Common myeloid progenitor, CD34-positive (primary cell): ENCODE data around the gene CTNNA2.

Experiments
- CTCF ChIA-PET: fragments of 350-600 bp; sonication (Branson Sonifier 250); formaldehyde crosslinking; loops from one replicate; lab custom pipeline; 2021; ENCODE audit warnings: antibody characterized with exemption; lab: Charles Lee
- POLR2A ChIA-PET: fragments of 350-600 bp; sonication (Branson Sonifier 250); formaldehyde crosslinking; loops from one replicate; lab custom pipeline; 2021; ENCODE audit warnings: antibody characterized with exemption; lab: Charles Lee
- DNase-seq, 3 donors: peaks; one replicate each; pipeline versions ENCODE4 v3.0.0 to v3.0.0-alpha.2; 2013
- H3K27ac ChIP-seq, 2 experiments: 1 replicate in 1 of 2; 2 replicates in 1 of 2; pipeline ENCODE4 v1.7.0; 2013; ENCODE audit warnings: inconsistent platforms in 2 of 2, low read length in 2 of 2, mild to moderate bottlenecking in 2 of 2, low read depth in 1 of 2, moderate library complexity in 1 of 2; ENCODE audit not compliant: severe bottlenecking in 2 of 2, insufficient read depth in 1 of 2, poor library complexity in 1 of 2
- H3K27me3 ChIP-seq, 5 experiments: replicated peaks in 2 of 5; 1 replicate in 3 of 5; 2 replicates in 2 of 5; pipeline versions ENCODE4 v1.6.1 to v1.7.0; 2013; ENCODE audit warnings: low read length in 4 of 5, mild to moderate bottlenecking in 2 of 5, moderate library complexity in 2 of 5, inconsistent platforms in 1 of 5; ENCODE audit not compliant: insufficient read depth in 5 of 5, control insufficient read depth in 4 of 5
- H3K36me3 ChIP-seq, 4 experiments: 1 replicate in 2 of 4; 2 replicates in 2 of 4; pipeline versions ENCODE4 v1.6.1 to v1.7.0; 2013; ENCODE audit warnings: low read length in 3 of 4, control low read depth in 1 of 4, mild to moderate bottlenecking in 1 of 4; ENCODE audit not compliant: control insufficient read depth in 4 of 4, insufficient read depth in 4 of 4
- H3K4me1 ChIP-seq, 4 experiments: 1 replicate in 3 of 4; 2 replicates in 1 of 4; pipeline versions ENCODE4 v1.6.1 to v1.7.1; 2013; ENCODE audit warnings: low read length in 3 of 4, mild to moderate bottlenecking in 3 of 4, control low read depth in 1 of 4, inconsistent platforms in 1 of 4, moderate library complexity in 1 of 4; ENCODE audit not compliant: control insufficient read depth in 4 of 4, insufficient read depth in 4 of 4; ENCODE audit errors: control extremely low read depth in 1 of 4
- H3K4me3 ChIP-seq, 7 experiments: 1 replicate in 4 of 7; 2 replicates in 3 of 7; pipeline versions ENCODE4 v1.5.1 to v1.7.0; 2013; ENCODE audit warnings: mild to moderate bottlenecking in 7 of 7, low read length in 6 of 7, moderate library complexity in 6 of 7, inconsistent platforms in 2 of 7, low read depth in 2 of 7, control low read depth in 1 of 7; ENCODE audit not compliant: insufficient read depth in 4 of 7, control insufficient read depth in 1 of 7; ENCODE audit errors: extremely low read depth in 1 of 7
- H3K9me3 ChIP-seq, 5 experiments: 1 replicate in 4 of 5; 2 replicates in 1 of 5; pipeline versions ENCODE4 v1.6.1 to v1.7.1; 2013; ENCODE audit warnings: low read length in 4 of 5, mild to moderate bottlenecking in 2 of 5, inconsistent platforms in 1 of 5, low read depth in 1 of 5, moderate library complexity in 1 of 5; ENCODE audit not compliant: control insufficient read depth in 4 of 5, insufficient read depth in 2 of 5; ENCODE audit errors: control extremely low read depth in 1 of 5
- WGBS: methylation state at CpG from one replicate; pipeline ENCODE4 v1.1.5; 2013; ENCODE audit not compliant: insufficient coverage; 5-methylcytosine and 5-hydroxymethylcytosine counted together

Gene CTNNA2

DNA sequence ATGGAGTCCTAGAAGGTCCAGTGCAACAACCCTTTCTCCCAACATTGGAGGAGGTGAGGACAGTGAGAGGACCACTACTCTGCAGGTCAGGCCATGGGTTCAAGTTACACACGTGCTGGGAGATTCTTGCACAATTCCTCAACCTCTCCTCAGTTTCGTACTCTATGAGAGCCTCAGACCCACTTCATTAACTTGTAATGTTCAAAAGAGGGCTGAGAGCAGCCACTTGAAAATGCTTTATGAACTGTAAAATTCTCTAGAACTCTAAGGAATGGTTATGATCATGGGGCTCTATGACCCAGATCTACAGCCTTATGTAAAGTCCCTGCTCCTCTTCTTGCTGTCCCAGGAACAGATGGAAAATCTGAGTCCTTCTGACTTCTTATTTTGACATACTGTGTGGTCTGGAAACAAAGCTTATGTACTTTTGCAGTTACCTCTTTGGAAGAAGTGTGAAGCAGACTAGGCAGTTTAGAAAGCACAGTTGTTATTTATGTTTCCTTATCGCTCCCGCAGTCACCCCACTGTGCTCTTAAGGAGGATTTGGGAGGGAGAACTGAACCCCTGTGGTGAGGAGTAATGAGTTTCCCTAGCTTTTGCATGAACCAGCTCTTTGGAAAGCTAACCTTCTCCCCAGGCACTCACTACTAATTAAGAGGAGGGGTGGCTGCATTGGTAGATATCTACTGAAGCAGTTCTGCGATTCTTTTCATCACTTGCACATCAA lies 495.1 kb downstream of the CTNNA2 start:
- Histone ChIP-seq H3K4me1 (no peaks in the 10 kb centered on the region), H3K27ac (no peak overlapping the region), H3K4me3 (no peak overlapping the region), H3K36me3 (no peaks in the 10 kb centered on the region), H3K9me3 (no peaks in the 10 kb centered on the region), H3K27me3 (peaks cover 4 to 85% (median 29%) of the 10 kb centered on the region in 5 experiments)
- DNase-seq = no peak
- ChIA-PET CTCF (interaction anchor here (1.3 to 1.5 kb wide), 4 partner anchors 10 to 17 kb away, joined by 3 to 4 read pairs (median 3); no protein-coding TSS in a partner anchor), POLR2A (no interaction called here)
- 28% methylated on average over 5 of the region's 5 CpGs for WGBS

GRCh38 chr2:80008596-80008995 lies 495.7 kb downstream of the CTNNA2 start:
- ChIA-PET CTCF (interaction anchor here (1.3 to 1.5 kb wide), 3 partner anchors 10 to 16 kb away, joined by 3 read pairs; no protein-coding TSS in a partner anchor), POLR2A (no interaction called here)
- Histone ChIP-seq H3K4me1 (no peaks in the 10 kb centered on the region), H3K27me3 (peaks cover 4 to 86% (median 28%) of the 10 kb centered on the region in 5 experiments), H3K4me3 (no peak overlapping the region), H3K27ac (no peak overlapping the region), H3K9me3 (no peaks in the 10 kb centered on the region), H3K36me3 (no peaks in the 10 kb centered on the region)
- WGBS = 59% methylated on average over 2 of the region's 4 CpGs
- no peak for DNase-seq

DNA sequence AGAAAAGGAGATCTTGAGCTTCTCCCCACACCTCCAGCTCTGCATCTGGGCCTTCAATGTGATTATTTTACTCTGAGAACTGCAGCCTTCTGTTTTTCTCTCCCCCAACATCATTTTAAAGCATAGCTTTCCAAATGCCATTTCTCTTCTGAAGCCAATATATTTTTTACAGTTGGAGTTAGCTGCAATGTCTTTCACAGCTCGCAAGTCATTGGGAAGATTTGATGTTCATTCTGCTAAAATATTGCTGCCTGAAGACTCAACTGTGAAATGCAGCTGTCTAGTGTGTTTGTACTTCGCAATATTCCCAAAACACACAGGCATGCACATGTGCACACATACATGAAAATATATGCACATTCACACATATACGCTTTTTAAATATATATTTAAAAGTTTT lies 496.4 kb downstream of the CTNNA2 start:
- no peaks in the 10 kb centered on the region for H3K4me1 ChIP-seq
- ChIA-PET POLR2A (no interaction called here), CTCF (interaction anchor here (1.3 to 1.5 kb wide), 3 partner anchors 11 to 15 kb away, joined by 3 read pairs; no protein-coding TSS in a partner anchor)
- H3K27me3 ChIP-seq = peaks cover 4 to 83% (median 23%) of the 10 kb centered on the region in 5 experiments
- H3K27ac ChIP-seq = no peak overlapping the region
- WGBS = 100% methylated on average over 1 of the region's 3 CpGs
- H3K36me3 ChIP-seq = no peaks in the 10 kb centered on the region
- DNase-seq = no peak
- no peaks in the 10 kb centered on the region for H3K9me3 ChIP-seq
- H3K4me3 ChIP-seq = no peak overlapping the region

DNA sequence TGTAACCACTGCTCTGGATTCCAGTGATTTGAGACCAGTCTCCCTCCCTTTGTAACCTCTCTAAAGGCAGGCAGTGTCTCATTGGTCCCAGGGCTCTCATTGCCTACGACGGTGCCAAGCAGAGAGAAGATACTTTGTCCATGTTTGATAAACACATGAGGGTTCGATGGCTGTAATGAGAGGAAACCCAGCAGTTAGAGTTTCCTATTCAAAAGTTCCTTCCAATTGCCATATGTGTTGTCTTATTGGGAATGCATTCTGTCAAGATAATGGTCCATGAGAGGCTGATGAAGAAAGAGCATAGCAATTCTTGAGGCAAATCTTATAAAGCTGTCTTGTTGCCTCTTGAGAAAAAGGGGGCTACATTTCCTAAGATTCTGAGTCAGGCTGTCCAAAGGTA lies 499.2 kb downstream of the CTNNA2 start:
- no peaks in the 10 kb centered on the region for H3K4me1 ChIP-seq
- H3K9me3 ChIP-seq = no peaks in the 10 kb centered on the region
- H3K36me3 ChIP-seq = no peaks in the 10 kb centered on the region
- ChIA-PET POLR2A (no interaction called here), CTCF (no interaction called here)
- WGBS = 83% methylated on average over 1 of the region's 3 CpGs
- peaks cover 5 to 75% (median 18%) of the 10 kb centered on the region in 5 experiments for H3K27me3 ChIP-seq
- H3K4me3 ChIP-seq = no peak overlapping the region
- no peak for DNase-seq
- H3K27ac ChIP-seq = no peak overlapping the region

DNA sequence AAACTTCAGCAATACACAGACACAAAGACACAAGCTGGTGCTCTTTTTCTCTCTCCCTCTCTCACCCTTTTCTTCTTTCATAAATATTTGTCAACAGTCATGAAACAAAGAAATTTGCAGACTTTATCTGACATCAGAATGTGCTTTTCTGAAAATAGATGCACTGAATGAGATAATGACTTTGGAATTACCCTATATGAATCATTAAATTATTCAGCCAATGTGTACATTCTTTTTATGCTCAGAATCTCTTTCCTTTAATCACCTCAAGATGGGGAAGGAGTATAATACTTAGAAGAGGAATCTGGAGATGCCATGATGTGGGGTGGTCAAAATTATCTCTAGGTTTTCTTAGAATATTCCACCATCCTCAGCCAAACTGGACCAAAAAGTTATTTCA lies 501.8 kb downstream of the CTNNA2 start:
- H3K36me3 ChIP-seq = no peaks in the 10 kb centered on the region
- POLR2A ChIA-PET = interaction anchor here (0.6 kb wide), 1 partner anchor 35 kb away, joined by 3 read pairs; no protein-coding TSS in a partner anchor
- no peak overlapping the region for H3K4me3 ChIP-seq
- peaks cover 0 to 56% (median 14%) of the 10 kb centered on the region in 5 experiments for H3K27me3 ChIP-seq
- H3K9me3 ChIP-seq = no peaks in the 10 kb centered on the region
- no peak overlapping the region for H3K27ac ChIP-seq
- CTCF ChIA-PET = no interaction called here
- no peaks in the 10 kb centered on the region for H3K4me1 ChIP-seq
- DNase-seq = no peak

GRCh38 chr2:80016171-80016570 lies 503.3 kb downstream of the CTNNA2 start:
- H3K4me3 ChIP-seq = no peak overlapping the region
- no peaks in the 10 kb centered on the region for H3K4me1 ChIP-seq
- DNase-seq = no peak
- H3K27ac ChIP-seq = no peak overlapping the region
- CTCF ChIA-PET = no interaction called here
- H3K36me3 ChIP-seq = no peaks in the 10 kb centered on the region
- WGBS = 93% methylated on average over 3 of the region's 5 CpGs
- no peaks in the 10 kb centered on the region for H3K9me3 ChIP-seq
- H3K27me3 ChIP-seq = peaks cover 0 to 50% (median 11%) of the 10 kb centered on the region in 5 experiments
- POLR2A ChIA-PET = no interaction called here
